Retina (tissue), 1 donor: ENCODE results near the gene NANP.
"Not testable (repeated sequence)": the region's sequence is repeated elsewhere in the genome, so short reads cannot be mapped to it uniquely, and the experiment has no call there.

Source experiments
- DNase-seq: peaks from one replicate; pipeline ENCODE4 v3.0.0-alpha.2; 2016

The NANP gene, protein sequence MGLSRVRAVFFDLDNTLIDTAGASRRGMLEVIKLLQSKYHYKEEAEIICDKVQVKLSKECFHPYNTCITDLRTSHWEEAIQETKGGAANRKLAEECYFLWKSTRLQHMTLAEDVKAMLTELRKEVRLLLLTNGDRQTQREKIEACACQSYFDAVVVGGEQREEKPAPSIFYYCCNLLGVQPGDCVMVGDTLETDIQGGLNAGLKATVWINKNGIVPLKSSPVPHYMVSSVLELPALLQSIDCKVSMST

GRCh38 chr20:25623736-25624499 is at the start of gene NANP:
NANP (minus strand) TSS chr20:25624014; CDS start chr20:25623948, 66 bp downstream.
- DNase-seq, result peak; percentile 98

DNA sequence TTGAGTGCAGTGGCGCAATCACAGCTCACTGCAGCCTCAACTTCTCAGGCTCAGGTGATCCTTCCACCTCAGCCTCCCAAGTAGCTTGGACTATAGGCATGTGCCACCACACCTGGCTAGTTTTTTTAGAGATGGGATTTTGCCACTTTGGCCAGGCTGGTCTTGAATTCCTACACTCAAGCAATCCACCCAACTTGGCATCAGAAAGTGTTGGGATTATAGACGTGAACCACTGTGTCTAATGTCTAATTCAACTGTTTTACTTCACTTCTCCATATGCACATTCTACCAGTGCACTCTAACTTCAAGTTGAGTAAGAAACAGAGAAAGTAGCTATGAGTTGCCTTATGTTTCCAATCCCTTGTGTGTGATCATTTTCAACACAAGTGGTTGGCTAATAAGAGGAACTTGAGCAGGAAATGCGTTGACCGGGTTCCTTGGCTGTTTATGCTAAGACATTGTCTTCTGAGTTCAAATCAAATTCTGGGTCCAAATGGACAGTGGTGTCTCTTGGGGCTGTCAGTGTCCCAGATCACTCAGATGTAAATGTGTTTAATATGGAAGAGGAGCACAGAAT is 48.9 kb upstream of the NANP start:
- no peak for DNase-seq

DNA sequence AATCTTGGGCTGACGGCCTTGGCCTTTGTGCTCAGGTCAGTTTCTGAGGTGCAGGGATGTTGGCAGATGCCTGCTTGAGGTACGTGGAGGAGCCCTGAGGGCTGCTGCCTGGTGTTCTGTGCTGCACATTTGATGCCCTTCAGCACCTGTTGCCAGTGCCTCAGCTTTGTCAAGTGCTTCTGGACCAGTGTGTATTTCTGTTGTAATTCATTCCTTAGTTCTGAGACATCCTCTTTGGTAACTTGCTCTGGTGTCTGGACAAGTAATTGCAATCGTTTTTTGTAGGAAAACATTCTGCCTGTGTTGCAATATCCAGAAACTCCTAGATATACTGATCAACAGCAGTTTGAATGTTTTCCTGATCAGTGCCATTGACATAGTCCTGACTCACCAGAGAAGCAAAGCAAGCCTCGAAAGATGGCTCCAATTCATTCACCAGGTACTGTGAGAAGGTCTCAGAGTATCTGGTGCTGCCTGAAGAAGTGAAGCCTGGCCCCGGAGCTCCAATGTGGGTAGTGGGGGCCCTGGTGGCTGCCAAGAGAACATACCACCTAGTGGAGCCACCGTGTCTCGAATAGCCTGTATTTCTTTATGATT is 46.1 kb upstream of the NANP start:
- DNase-seq, result no peak

DNA sequence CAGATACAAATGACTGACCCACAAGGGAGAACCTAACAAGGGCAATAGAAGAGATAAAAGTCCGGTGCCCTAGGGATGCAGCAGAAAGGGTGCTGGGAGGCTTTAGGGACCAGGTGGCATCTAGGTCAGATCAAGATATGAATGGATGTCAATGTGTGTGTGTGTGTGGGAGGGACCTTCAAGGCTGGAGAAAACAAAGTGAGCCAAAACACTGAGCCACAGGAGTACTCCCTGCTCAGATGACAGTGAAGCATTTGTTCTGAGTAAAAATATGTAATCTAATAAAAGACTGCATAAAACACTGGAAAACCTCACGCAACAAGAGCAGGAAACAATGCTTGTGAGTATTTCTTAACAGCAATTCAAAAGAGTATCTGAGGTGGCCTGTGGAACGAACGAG is 44.6 kb upstream of the NANP start:
- DNase-seq, result no peak

DNA sequence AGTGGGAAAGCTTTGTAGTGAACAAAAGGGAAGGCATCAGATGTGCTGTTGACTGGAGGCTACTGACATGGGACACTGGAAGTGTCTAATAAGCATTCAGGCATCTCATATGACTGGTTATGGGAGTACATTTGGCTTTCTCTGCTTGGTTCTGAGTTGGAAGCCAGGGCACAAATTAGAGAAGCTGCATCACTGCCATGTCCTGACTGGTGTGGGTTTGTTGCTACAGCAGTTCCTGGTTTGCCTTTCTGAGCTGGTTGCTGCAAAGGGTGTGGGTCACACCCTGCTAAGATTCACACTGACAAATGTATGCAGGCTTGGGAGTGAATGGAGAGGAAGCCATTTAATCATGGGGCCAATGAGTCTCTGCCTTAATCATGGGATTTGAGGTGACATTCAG is 36.2 kb upstream of the NANP start:
- no peak for DNase-seq

GRCh38 chr20:25654487-25654886 is 30.7 kb upstream of the NANP start:
- no peak for DNase-seq

DNA sequence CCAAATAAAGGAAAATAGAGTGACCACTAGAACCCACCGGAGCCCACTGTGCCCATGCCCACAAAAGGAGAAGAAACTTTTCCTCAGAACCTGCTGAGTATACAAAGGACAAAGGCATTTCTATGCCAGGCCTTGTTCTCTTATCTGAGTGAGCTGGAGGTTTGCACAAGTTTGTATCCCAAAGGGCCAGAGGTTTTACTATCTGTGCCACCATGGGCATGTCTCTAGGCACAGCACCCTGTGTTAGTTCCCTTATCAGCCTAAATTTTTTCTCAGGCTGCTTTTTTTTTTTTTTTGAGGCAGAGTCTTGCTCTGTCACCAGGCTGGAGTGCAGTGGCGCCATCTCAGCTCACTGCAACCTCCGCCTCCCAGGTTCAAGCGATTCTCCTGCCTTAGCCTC is 29.1 kb upstream of the NANP start:
- DNase-seq, result not testable (repeated sequence)

- DNase-seq, result no peak
Measured at GRCh38 chr20:25644814-25645213, 21.0 kb upstream of the NANP start.

- no peak for DNase-seq
Measured at GRCh38 chr20:25643716-25644115, 19.9 kb upstream of the NANP start.

DNA sequence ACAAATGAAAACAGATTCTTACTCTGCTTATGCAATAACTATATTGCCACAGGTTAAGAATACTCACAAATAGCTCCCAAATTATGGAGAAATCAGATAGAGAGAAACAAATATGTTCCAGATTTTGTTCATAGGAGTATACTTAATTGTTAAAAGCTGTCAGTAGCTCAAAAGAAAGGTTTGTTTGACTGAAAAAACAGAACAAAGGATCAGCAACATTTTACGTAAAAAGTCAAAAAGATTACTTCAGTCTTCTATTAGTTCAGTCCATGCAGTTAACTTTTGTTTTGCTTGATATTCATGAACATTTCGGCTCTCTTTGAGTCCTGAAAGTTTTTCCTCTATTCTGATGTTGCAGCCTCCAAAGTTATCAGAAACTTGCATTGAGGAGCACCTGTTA is 13.4 kb upstream of the NANP start:
- DNase-seq, result no peak

DNA sequence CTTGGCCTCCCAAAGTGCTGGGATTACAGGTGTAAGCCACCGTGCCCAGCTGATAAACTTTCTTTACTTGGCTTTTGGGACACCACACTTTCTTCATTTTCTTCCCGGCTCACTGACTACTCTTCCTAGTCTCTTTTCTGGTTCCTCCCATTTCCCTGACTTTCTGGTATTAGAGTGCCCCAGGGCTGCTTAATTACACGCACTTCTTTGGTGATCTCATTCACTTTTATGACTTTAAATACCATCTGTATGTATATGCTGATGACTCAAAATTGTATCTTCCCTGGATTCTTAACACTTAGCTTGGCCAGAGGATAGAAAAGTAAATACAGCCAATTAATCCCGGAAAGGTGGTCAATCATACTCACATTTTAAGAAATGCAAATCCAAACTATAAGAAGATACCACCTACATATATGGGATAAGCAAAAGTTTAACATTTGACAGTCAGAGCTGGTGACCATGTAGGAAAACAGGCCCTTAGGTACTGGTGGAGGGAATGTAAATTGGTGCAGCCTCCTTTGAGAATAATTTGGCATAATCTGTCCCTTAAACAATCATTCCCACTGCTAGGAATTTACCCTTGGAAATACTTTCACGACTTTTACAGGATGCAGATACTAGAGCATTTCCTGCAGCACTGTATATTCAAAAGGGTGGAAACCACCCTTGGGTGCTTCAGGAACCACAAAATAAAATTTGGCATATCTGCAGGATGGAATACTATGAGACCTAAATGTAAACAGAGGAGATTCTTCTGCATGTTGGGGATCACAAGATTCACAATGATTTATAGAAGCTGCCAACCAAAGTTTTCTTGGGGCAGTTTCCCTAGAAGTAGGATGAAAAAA is 9.4 kb upstream of the NANP start:
- no peak for DNase-seq

DNA sequence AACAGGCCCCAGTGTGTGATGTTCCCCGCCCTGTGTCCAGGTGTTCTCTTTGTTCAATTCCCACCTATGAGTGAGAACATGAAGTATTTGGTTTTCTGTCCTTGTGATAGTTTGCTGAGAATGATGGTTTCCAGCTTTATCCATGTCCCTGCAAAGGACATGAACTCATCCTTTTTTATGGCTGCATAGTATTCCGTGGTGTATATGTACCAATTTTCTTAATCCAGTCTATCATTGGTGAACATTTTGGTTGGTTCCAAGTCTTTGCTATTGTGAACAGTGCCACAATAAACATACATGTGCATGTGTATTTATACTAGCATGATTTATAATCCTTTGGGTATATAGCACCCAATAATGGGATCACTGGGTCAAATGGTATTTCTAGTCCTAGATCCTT is 6.8 kb upstream of the NANP start:
- DNase-seq, result not testable (repeated sequence)

- DNase-seq, result no peak
Measured at GRCh38 chr20:25629816-25630499, 6.1 kb upstream of the NANP start.

DNA sequence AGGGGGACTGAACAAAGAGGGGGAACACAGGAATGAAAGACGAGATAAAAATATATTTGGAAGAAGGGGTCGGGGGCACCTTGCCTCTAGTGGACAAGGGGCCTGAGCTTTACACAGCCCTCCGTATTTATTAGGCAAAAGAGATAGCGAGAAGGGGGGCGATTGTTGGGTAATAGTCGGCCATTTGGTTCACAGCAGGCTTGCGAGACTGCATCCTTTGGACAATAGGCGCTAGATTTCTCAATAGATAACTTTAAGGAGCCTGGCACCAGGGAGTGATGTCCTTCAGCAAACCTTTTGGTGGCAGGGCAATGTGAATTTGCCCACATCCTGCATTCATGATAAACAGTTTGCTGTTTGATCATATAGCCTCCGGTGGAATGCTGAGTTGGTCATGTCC is 3.0 kb upstream of the NANP start:
- DNase-seq, result no peak

- DNase-seq, result no peak
Measured at GRCh38 chr20:25624500-25624939, 706 bp upstream of the NANP start.

DNA sequence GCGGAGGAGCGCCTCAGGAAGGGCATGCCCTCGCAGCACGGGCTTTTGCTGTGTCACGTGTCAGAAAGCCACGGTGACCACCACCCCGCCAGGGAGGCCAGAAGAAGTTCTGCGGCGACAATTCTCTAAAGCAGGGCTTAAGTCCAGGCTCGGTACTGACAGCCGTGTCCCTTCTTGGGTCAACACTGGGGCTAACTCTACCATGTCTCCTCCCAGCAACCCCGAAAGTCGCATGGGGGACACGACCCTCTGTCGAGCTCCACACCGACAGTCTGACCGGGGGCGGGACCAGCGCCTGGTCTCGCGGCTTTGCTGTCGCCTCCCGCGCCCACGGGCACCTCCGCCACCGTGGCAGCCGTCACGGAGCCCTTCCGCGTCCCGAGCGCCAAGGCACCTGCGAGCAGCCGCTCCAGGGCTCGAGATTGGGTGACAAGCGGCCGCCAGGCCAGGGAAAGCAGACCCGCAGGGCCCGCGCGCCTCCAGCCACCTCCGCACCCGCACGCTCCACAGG is 534 bp downstream of the NANP start:
- DNase-seq, result no peak

GRCh38 chr20:25622450-25623224 is 1.2 kb downstream of the NANP start:
- DNase-seq, result no peak

DNA sequence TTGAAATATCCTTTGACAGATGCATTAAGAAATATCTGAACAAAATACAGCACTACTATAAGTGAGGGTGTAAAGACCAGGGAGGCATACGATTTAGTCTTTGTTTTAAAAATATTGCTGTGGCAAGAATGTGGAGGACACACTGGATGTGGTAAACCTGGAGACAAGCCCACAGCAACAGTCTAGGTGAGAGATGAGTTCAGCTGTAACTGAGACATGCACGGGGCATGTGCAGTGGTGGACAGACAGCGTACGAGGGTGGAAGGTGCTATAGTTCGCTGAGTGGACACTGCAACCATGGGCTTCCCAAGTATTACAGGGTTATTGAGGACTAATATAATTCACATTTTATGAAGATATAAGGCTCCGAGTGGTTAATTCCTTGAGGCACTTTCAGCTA is 1.8 kb downstream of the NANP start:
- DNase-seq, result no peak

GRCh38 chr20:25619514-25619913 is 4.3 kb downstream of the NANP start:
- DNase-seq, result no peak

- DNase-seq, result no peak
Measured at GRCh38 chr20:25608774-25609173, 15.0 kb downstream of the NANP start.

GRCh38 chr20:25606094-25606695 is 17.6 kb downstream of the NANP start:
- no peak for DNase-seq
